ENCODE results near the gene SLX9. TPM values are rescaled to one million over a fixed set of nuclear protein-coding genes. Genes with fewer than 3 reads are reported as not detected.
"Not testable (repeated sequence)": the region's sequence is repeated elsewhere in the genome, so short reads cannot be mapped to it uniquely, and the experiment has no call there.

Gene SLX9
- total RNA-seq, 1 donor from 2014 or later, result 31.8 TPM

DNA sequence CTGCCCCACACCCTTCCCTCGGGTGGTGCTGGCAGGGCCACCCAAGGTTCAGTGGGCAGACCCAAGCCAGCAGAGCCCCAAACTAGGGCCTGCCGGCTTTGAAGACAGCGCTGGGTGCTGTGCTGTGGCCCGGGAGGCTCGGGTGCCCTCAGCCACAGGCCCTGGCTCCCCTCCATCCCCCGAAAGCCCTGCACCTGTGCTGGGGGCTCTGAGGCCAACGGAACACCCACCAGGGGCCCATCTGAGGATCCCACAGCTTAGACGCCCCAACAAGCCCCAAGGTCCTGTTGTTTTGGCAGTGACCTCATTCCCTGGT lies 27.7 kb upstream of the SLX9 start:
- Mint-ChIP-seq H3K36me3 (no peaks in the 10 kb centered on the region), H3K4me1 (peaks cover 12% of the 10 kb centered on the region), H3K27me3 (ENCODE audit: low read depth) (peaks cover 4% of the 10 kb centered on the region), H3K4me3 (no peak overlapping the region), H3K9me3 (no peaks in the 10 kb centered on the region), H3K27ac (no peak overlapping the region)
- TF ChIP-seq, protein P1, sequence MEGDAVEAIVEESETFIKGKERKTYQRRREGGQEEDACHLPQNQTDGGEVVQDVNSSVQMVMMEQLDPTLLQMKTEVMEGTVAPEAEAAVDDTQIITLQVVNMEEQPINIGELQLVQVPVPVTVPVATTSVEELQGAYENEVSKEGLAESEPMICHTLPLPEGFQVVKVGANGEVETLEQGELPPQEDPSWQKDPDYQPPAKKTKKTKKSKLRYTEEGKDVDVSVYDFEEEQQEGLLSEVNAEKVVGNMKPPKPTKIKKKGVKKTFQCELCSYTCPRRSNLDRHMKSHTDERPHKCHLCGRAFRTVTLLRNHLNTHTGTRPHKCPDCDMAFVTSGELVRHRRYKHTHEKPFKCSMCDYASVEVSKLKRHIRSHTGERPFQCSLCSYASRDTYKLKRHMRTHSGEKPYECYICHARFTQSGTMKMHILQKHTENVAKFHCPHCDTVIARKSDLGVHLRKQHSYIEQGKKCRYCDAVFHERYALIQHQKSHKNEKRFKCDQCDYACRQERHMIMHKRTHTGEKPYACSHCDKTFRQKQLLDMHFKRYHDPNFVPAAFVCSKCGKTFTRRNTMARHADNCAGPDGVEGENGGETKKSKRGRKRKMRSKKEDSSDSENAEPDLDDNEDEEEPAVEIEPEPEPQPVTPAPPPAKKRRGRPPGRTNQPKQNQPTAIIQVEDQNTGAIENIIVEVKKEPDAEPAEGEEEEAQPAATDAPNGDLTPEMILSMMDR (IDR thresholded peaks at IDR 0.05; ENCODE audit: unreplicated experiment), result no peak
- no peak for DNase-seq (ENCODE audit: low spot score in 2 of 2, unreplicated experiment in 2 of 2)

DNA sequence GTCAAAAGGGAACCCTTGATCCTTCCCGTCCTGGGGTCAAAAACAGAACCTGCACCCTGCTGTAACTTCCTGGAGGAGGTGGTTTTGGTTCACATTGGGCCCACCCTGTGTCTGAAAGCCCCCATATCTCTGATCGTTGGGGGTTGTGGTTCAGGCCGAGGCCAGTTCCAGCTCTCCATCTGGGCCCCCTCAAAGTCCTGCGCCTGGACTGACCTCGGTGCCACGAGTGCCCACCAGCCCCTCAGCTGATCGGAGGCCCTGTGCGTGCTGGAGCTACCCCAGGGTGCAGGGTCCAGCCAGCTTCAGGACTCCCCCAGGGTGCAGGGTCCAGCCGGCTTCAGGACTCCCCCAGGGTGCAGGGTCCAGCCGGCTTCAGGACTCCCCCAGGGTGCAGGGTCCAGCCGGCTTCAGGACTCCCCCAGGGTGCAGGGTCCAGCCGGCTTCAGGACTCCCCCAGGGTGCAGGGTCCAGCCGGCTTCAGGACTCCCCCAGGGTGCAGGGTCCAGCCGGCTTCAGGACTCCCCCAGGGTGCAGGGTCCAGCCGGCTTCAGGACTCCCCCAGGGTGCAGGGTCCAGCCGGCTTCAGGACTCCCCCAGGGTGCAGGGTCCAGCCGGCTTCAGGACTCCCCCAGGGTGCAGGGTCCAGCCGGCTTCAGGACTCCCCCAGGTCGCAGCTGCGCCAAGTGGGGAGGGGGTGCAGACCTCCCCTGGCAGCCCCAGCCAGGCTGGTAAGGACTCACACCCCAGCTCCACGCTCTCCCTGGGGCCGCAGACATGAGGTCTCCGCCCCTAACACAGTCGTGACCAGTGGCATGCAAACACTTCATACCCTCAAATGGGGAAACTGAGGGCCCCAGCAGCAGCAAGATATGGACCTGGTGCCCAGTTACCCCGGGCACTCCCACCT lies 27.1 kb upstream of the SLX9 start:
- not testable (repeated sequence) for H3K27ac Mint-ChIP-seq; DNase-seq (ENCODE audit: low spot score in 2 of 2, unreplicated experiment in 2 of 2); H3K27me3 Mint-ChIP-seq (ENCODE audit: low read depth); H3K9me3 Mint-ChIP-seq; H3K4me1 Mint-ChIP-seq; H3K36me3 Mint-ChIP-seq; H3K4me3 Mint-ChIP-seq

DNA sequence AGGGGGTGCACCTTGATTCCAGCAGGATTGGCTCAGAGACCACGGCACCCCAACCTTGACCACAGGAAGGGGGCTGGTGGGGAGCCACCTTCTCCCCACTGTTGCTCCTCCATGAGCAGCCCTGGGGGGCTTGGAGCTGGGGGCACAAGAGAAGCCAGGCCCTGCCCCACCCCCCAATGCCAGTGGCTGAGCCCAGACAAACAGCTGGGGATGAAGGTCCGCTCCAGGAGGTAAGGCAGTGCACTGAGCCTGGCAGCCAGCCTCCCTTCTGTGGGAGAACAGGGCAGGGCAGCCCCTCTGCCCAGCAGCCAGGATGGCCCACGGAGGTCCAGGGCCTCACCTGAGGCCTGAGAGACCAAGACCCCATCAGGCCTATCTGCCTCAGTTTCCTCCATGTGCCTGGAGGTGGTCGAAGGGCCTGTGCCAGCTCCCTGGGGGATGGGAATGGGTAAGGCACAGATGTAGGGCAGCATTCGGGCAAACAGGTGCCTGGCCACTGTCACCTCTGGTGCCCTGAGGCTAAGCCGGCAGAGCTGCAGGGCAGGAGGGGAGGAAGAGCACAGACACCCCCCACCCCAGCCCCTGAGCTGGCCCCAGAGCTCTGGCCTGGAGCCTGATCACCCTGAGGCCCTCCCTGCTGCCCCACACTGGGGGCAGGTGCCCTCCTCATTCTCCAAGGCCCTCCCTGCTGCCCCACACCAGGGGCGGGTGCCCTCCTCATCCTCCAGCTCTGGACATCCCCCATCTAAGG lies 26.2 kb upstream of the SLX9 start:
- Mint-ChIP-seq H3K4me1 (peaks cover 2% of the 10 kb centered on the region), H3K4me3 (no peak overlapping the region), H3K36me3 (no peaks in the 10 kb centered on the region), H3K27me3 (ENCODE audit: low read depth) (peaks cover 16% of the 10 kb centered on the region), H3K27ac (no peak overlapping the region), H3K9me3 (no peaks in the 10 kb centered on the region)
- TF ChIP-seq, protein P1 (IDR thresholded peaks at IDR 0.05; ENCODE audit: unreplicated experiment), result no peak
- DNase-seq (ENCODE audit: low spot score in 2 of 2, unreplicated experiment in 2 of 2), result no peak

DNA sequence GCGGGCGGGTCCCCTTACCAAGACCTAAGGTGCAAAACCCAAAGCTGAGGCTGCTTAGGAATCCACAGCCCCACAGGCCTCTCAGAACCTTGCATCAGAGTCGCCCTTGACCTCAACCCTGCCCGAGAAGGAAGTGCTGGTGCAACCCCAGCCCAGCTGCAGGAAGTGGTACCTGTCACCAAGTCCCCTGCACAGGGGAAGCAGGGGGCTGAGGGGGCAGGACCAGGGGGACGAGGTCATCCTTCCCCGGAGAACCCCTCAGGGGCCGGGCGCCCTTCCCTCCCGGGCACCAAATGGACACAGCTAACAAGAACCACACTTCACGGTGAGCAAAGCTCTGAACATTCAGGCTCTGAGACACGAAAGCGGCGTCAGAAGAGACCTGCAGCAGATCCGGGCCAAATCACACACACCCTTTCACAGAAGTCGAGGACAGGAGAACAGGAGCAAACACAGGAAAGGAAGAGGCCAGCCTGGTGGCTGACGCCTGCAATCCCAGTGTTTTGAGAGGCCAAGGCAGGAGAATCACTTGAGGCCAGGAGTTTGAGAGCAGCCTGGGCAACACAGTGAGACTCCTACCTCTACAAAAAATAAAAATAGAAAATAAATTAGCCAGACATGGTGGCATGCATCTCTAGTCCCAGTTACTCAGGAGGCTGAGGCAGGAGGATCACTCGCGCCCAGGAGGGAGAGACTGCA lies 25.5 kb upstream of the SLX9 start:
- H3K27ac Mint-ChIP-seq, result no peak overlapping the region
- DNase-seq (ENCODE audit: low spot score in 2 of 2, unreplicated experiment in 2 of 2), result no peak
- TF ChIP-seq, protein P1 (IDR thresholded peaks at IDR 0.05; ENCODE audit: unreplicated experiment), result no peak
- H3K27me3 Mint-ChIP-seq (ENCODE audit: low read depth), result peaks cover 20% of the 10 kb centered on the region
- H3K4me3 Mint-ChIP-seq, result no peak overlapping the region
- peaks cover 2% of the 10 kb centered on the region for H3K4me1 Mint-ChIP-seq
- no peaks in the 10 kb centered on the region for H3K36me3 Mint-ChIP-seq
- no peaks in the 10 kb centered on the region for H3K9me3 Mint-ChIP-seq

DNA sequence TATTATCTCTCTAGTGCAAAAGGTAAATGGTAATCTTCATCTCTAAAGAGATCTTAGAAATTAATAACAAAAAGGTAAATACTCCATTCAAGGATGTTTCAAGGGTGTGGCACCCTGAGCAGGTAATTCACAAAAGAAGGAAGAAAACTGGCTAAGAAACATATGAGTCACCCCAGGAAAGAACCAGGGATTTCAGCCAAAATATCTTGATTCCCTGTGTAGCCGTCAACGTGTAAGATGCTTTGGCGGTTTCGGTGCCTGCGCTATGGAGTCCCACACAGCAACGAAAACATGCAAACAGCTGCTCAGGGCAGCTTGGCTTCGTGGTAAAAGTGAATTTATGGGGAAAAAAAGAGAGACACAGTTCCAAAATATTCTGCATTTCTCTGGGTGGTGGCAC lies 22.9 kb upstream of the SLX9 start:
- no peaks in the 10 kb centered on the region for H3K36me3 Mint-ChIP-seq
- H3K4me3 Mint-ChIP-seq, result no peak overlapping the region
- H3K27ac Mint-ChIP-seq, result no peak overlapping the region
- TF ChIP-seq, protein P1 (IDR thresholded peaks at IDR 0.05; ENCODE audit: unreplicated experiment), result no peak
- DNase-seq (ENCODE audit: low spot score in 2 of 2, unreplicated experiment in 2 of 2), result no peak
- peaks cover 2% of the 10 kb centered on the region for H3K4me1 Mint-ChIP-seq
- H3K9me3 Mint-ChIP-seq, result no peaks in the 10 kb centered on the region
- peaks cover 37% of the 10 kb centered on the region for H3K27me3 Mint-ChIP-seq (ENCODE audit: low read depth)
